ENCODE measurements around the gene PALLD. TPM values are rescaled to one million over a fixed set of nuclear protein-coding genes. Genes with fewer than 3 reads are reported as not detected.

Gene PALLD
- total and polyA plus RNA-seq, 2 of the 13 experiments (the other 11 are each of a cell fraction or from before 2014, with no cell fraction given) = 0.50 to 1.5 TPM

GRCh38 chr4:168659741-168660465, 163.1 kb downstream of the PALLD start:
- Histone ChIP-seq H3K4me1 (ENCODE audit: insufficient read depth, low read length) (peaks cover 16% of the 10 kb centered on the region), H2AFZ (ENCODE audit: low read length) (no peak overlapping the region), H3K36me3 (replicated peaks in 1 of 2; ENCODE audit: control insufficient read depth in 1 of 2, insufficient read depth in 2 of 2, low read length in 2 of 2) (no peaks in the 10 kb centered on the region), H3K27ac (ENCODE audit: extremely low read length, insufficient read depth, low read length) (no peak overlapping the region), H4K20me1 (ENCODE audit: insufficient read depth, low read length) (no peaks in the 10 kb centered on the region), H3K9ac (ENCODE audit: insufficient read depth, low read depth, low read length) (no peak overlapping the region), H3K4me2 (ENCODE audit: low read depth, low read length) (no peak overlapping the region), H3K79me2 (ENCODE audit: insufficient read depth, low read length) (no peaks in the 10 kb centered on the region), H3K4me3 (replicated peaks in 1 of 3; ENCODE audit: insufficient read depth in 1 of 3, low read depth in 2 of 3, low read length in 3 of 3) (no peak overlapping the region), H3K9me3 (ENCODE audit: low read length) (no peaks in the 10 kb centered on the region), H3K27me3 (ENCODE audit: control insufficient read depth in 1 of 2, insufficient read depth in 2 of 2, low read length in 2 of 2) (no peaks in the 10 kb centered on the region; a peak in 1 of 5 replicates)
- no peak for TF ChIP-seq PHB2 (IDR thresholded peaks at IDR 0.05; ENCODE audit: partially characterized antibody)
- no peak for TF ChIP-seq ZFAT (CRISPR knock-in tag; conservative IDR thresholded peaks at IDR 0.05)
- no peak for TF ChIP-seq MXD1 (CRISPR knock-in tag; IDR thresholded peaks at IDR 0.05)
- TF ChIP-seq EEA1 (CRISPR knock-in tag; IDR thresholded peaks at IDR 0.05; ENCODE audit: borderline replicate concordance) = no peak
- TF ChIP-seq MBNL3 (CRISPR knock-in tag; conservative IDR thresholded peaks at IDR 0.05) = no peak
- no peak for TF ChIP-seq ZGPAT (CRISPR knock-in tag; IDR thresholded peaks at IDR 0.05)
- DNase-seq (ENCODE audit: low spot score) (no peak), FAIRE-seq (no peak), ATAC-seq (no peak)
- intact Hi-C loops (cut with micrococcal nuclease; ENCODE audit: unreplicated experiment) = no loop called here
- ChIA-PET CTCF (ENCODE audit: low intra/inter-chr PET ratio, low total read pairs) (no interaction called here), POLR2A (no interaction called here)
- in situ Hi-C loops (cut with HindIII; ENCODE audit: extremely low pct_ligation_motif_present, low pct_unique_long_range_greater_than_20kb) = no loop called here
- WGBS (ENCODE audit: low lambda C conversion rate) = 5% methylated on average over 3 of the region's 3 CpGs
- no TSS peak for BruUV-seq (replicated peaks)
